Glomerular endothelial cell (primary cell): ENCODE data around the gene CHEK2. TPM values are rescaled to one million over a fixed set of nuclear protein-coding genes. Genes with fewer than 3 reads are reported as not detected.

Experiments
- total RNA-seq: library from RNA; depleted of rRNA; stranded (reverse); fragments of >200 nt; gene quantifications from 2 replicates; pipeline ENCODE4 v1.2.3, GENCODE V29; 2015

CHEK2 gene
- total RNA-seq, 1 donor from 2014 or later = 19.3 TPM

Other genes starting within 250 kb of the CHEK2 start
- gene TTC28, start 62.0 kb downstream of the CHEK2 start, total RNA-seq = 38.5 and 66.5 TPM in 2 replicates
- 14.3 and 27.8 TPM in 2 replicates for gene HSCB, start 219 bp upstream of the CHEK2 start, total RNA-seq
- 18.3 and 23.5 TPM in 2 replicates for gene CCDC117, start 30.9 kb upstream of the CHEK2 start, total RNA-seq
- 92.4 and 125 TPM in 2 replicates for gene XBP1, start 58.7 kb upstream of the CHEK2 start, total RNA-seq
- 5.2 and 6.4 TPM in 2 replicates for gene ZNRF3, start 141.8 kb upstream of the CHEK2 start, total RNA-seq